ENCODE measurements around the gene SPATA33. TPM values are rescaled to one million over a fixed set of nuclear protein-coding genes. Genes with fewer than 3 reads are reported as not detected.

Gene SPATA33
- total RNA-seq, 5 donors from 2014 or later (not counting 1 experiment from before 2014, with no cell fraction given), result 5.0 to 11.1 (median 8.1) TPM

GRCh38 chr16:89637379-89637778 is 20.3 kb upstream of the SPATA33 start:
- Mint-ChIP-seq H3K36me3 (no peaks in the 10 kb centered on the region), H3K9me3 (no peaks in the 10 kb centered on the region), H3K4me3 (no peak overlapping the region), H3K4me1 (peaks cover 9 to 12% (median 10%) of the 10 kb centered on the region in 3 donors), H3K27me3 (no peaks in the 10 kb centered on the region), H3K27ac (no peak overlapping the region)
- WGBS (ENCODE audit: insufficient coverage), result 72% methylated on average over 8 of the region's 10 CpGs
- ChIA-PET CTCF (no interaction called here), POLR2A (no interaction called here)
- no peaks in the 10 kb centered on the region for H3K9me3 ChIP-seq
- ATAC-seq (replicated peaks in 1 of 4), result no peak
- H3K4me1 ChIP-seq (ENCODE audit: control insufficient read depth in 1 of 2, extremely low read depth in 1 of 2, insufficient read depth in 2 of 2, low read length in 2 of 2), result peaks cover 0 to 17% of the 10 kb centered on the region in 2 experiments
- H3K36me3 ChIP-seq (ENCODE audit: control insufficient read depth in 2 of 2, extremely low read depth in 1 of 2, insufficient read depth in 1 of 2, low read length in 1 of 2), result no peaks in the 10 kb centered on the region
- H3K27ac ChIP-seq (ENCODE audit: low read length), result no peak overlapping the region
- DNase-seq, result no peak
- no peak overlapping the region for H3K4me3 ChIP-seq (ENCODE audit: control insufficient read depth in 1 of 2, extremely low read depth in 1 of 2, low read length in 1 of 2)
- H3K27me3 ChIP-seq (replicated peaks in 1 of 2; ENCODE audit: control insufficient read depth in 2 of 2, extremely low read depth in 1 of 2, insufficient read depth in 2 of 2, low read length in 1 of 2), result peaks cover 0 to 30% of the 10 kb centered on the region in 2 experiments

DNA sequence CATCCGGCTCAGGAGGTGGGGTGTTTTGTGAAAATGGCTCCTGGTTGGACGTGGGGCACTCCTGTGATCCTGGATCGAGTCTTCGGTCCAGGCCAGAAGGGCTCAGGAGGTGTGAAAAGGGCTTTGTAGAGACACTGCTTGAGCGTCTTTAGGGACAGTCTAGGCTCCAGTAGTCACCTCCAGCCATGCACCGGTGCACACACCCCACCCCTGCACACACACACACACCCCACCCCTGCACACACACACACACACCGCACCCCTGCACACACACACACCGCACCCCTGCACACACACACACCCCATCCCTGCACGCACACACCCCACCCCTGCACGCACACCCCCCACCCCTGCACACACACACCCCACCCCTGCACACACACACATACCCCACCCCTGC is 19.2 kb upstream of the SPATA33 start:
- Histone ChIP-seq H3K36me3 (ENCODE audit: control insufficient read depth in 2 of 2, extremely low read depth in 1 of 2, insufficient read depth in 1 of 2, low read length in 1 of 2) (no peaks in the 10 kb centered on the region), H3K4me1 (ENCODE audit: control insufficient read depth in 1 of 2, extremely low read depth in 1 of 2, insufficient read depth in 2 of 2, low read length in 2 of 2) (peaks cover 0 to 17% of the 10 kb centered on the region in 2 experiments), H3K4me3 (ENCODE audit: control insufficient read depth in 1 of 2, extremely low read depth in 1 of 2, low read length in 1 of 2) (no peak overlapping the region), H3K9me3 (no peaks in the 10 kb centered on the region), H3K27ac (ENCODE audit: low read length) (no peak overlapping the region), H3K27me3 (replicated peaks in 1 of 2; ENCODE audit: control insufficient read depth in 2 of 2, extremely low read depth in 1 of 2, insufficient read depth in 2 of 2, low read length in 1 of 2) (peaks cover 0 to 27% of the 10 kb centered on the region in 2 experiments)
- no CpG with 5 or more reads among the region's 10 CpGs for WGBS (ENCODE audit: insufficient coverage)
- H3K27ac Mint-ChIP-seq, result no peak overlapping the region
- no peaks in the 10 kb centered on the region for H3K9me3 Mint-ChIP-seq
- CTCF ChIA-PET, result no interaction called here
- ATAC-seq (replicated peaks in 1 of 4) (no peak), DNase-seq (no peak)
- no peak overlapping the region for H3K4me3 Mint-ChIP-seq
- peaks cover 9 to 12% (median 10%) of the 10 kb centered on the region in 3 donors for H3K4me1 Mint-ChIP-seq
- H3K27me3 Mint-ChIP-seq, result no peaks in the 10 kb centered on the region
- H3K36me3 Mint-ChIP-seq, result no peaks in the 10 kb centered on the region
- POLR2A ChIA-PET, result no interaction called here

DNA sequence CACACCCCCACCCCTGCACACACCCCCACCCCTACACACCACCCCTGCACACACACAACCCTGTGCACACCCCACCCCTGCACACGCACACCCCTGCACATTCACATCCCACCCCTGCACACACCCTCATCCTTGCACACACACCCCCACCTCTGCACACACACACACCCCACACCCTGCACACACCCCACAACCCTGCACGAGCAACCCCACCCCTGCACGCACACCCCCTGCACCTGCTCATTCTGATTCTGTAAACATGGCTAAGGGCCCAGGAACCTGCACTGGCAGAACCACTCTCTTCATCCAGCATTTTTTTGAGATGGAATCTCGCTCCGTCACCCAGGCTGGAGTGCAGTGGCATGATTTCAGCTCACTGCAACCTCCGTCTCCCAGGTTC is 18.3 kb upstream of the SPATA33 start:
- peaks cover 0 to 17% of the 10 kb centered on the region in 2 experiments for H3K4me1 ChIP-seq (ENCODE audit: control insufficient read depth in 1 of 2, extremely low read depth in 1 of 2, insufficient read depth in 2 of 2, low read length in 2 of 2)
- H3K36me3 ChIP-seq (ENCODE audit: control insufficient read depth in 2 of 2, extremely low read depth in 1 of 2, insufficient read depth in 1 of 2, low read length in 1 of 2), result peaks cover 0 to 1% of the 10 kb centered on the region in 2 donors
- Mint-ChIP-seq H3K4me3 (no peak overlapping the region), H3K27ac (no peak overlapping the region), H3K27me3 (no peaks in the 10 kb centered on the region), H3K36me3 (no peaks in the 10 kb centered on the region), H3K9me3 (no peaks in the 10 kb centered on the region), H3K4me1 (peaks cover 9 to 12% (median 10%) of the 10 kb centered on the region in 3 donors)
- no peaks in the 10 kb centered on the region for H3K9me3 ChIP-seq
- no peak overlapping the region for H3K4me3 ChIP-seq (ENCODE audit: control insufficient read depth in 1 of 2, extremely low read depth in 1 of 2, low read length in 1 of 2)
- no peak for ATAC-seq (replicated peaks in 1 of 4)
- ChIA-PET POLR2A (no interaction called here), CTCF (no interaction called here)
- H3K27ac ChIP-seq (ENCODE audit: low read length), result no peak overlapping the region
- H3K27me3 ChIP-seq (replicated peaks in 1 of 2; ENCODE audit: control insufficient read depth in 2 of 2, extremely low read depth in 1 of 2, insufficient read depth in 2 of 2, low read length in 1 of 2), result peaks cover 0 to 27% of the 10 kb centered on the region in 2 experiments
- no peak for DNase-seq
- WGBS (ENCODE audit: insufficient coverage), result 97% methylated on average over 5 of the region's 6 CpGs

DNA sequence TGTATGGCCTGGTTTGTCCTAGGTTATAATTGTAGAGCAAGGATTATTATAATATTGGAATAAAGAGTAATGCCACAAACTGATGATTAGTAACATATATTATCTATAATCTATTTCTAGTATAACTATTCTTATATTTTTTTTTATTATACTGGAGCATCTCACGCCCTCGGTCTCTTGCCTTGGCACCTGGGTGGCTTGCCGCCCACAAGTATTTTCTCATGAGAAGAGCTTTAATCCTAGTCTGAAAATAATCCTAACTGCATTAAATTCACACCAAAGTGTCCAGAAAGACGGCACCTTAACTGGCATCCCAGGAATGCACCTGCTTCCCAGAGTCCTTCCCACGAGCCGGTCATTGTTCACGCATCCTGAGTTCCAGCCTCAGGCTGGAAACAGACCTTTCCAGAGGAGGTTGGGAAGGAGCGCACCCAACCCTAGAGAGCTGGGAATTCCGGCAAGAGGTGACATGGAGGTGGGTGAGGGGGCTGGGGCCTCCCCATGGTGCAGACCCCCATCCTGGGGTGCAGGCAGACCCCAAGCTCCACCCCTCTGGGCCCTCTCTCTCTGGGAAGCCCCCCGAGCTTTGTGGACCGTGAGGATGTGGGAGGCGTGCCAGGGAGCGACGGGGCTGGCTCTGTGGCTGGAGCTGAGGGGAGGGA is 16.0 kb upstream of the SPATA33 start:
- POLR2A ChIA-PET, result no interaction called here
- no peak for ATAC-seq (replicated peaks in 1 of 4)
- DNase-seq, result no peak
- Histone ChIP-seq H3K27me3 (replicated peaks in 1 of 2; ENCODE audit: control insufficient read depth in 2 of 2, extremely low read depth in 1 of 2, insufficient read depth in 2 of 2, low read length in 1 of 2) (peaks cover 0 to 22% of the 10 kb centered on the region in 2 experiments), H3K4me3 (ENCODE audit: control insufficient read depth in 1 of 2, extremely low read depth in 1 of 2, low read length in 1 of 2) (no peak overlapping the region), H3K9me3 (no peaks in the 10 kb centered on the region), H3K36me3 (ENCODE audit: control insufficient read depth in 2 of 2, extremely low read depth in 1 of 2, insufficient read depth in 1 of 2, low read length in 1 of 2) (peaks cover 5 to 22% of the 10 kb centered on the region in 2 donors), H3K27ac (ENCODE audit: low read length) (no peak overlapping the region), H3K4me1 (ENCODE audit: control insufficient read depth in 1 of 2, extremely low read depth in 1 of 2, insufficient read depth in 2 of 2, low read length in 2 of 2) (peaks cover 0 to 17% of the 10 kb centered on the region in 2 experiments)
- Mint-ChIP-seq H3K27ac (no peak overlapping the region), H3K9me3 (no peaks in the 10 kb centered on the region), H3K36me3 (peaks cover 14% of the 10 kb centered on the region), H3K4me3 (peak overlapping the region in 1 of 3 donors; percentile 65), H3K27me3 (no peaks in the 10 kb centered on the region), H3K4me1 (peaks cover 9 to 12% (median 10%) of the 10 kb centered on the region in 3 donors)
- WGBS (ENCODE audit: insufficient coverage), result 62% methylated on average over 5 of the region's 14 CpGs
- CTCF ChIA-PET, result interaction anchor here in 1 of 2 donors (0.6 to 0.8 kb wide), 2 partner anchors 12 to 449 kb away, joined by 3 to 7 read pairs; no protein-coding TSS in a partner anchor

- H3K36me3 Mint-ChIP-seq, result peaks cover 17% of the 10 kb centered on the region
- ChIA-PET CTCF (interaction anchor here in 1 of 2 donors (0.5 kb wide), 1 partner anchor 49 kb away, joined by 4 read pairs; no protein-coding TSS in a partner anchor), POLR2A (no interaction called here)
- peaks cover 9 to 12% (median 10%) of the 10 kb centered on the region in 3 donors for H3K4me1 Mint-ChIP-seq
- H3K27me3 Mint-ChIP-seq, result no peaks in the 10 kb centered on the region
- ATAC-seq (replicated peaks in 1 of 4), result no peak
- DNase-seq, result no peak
- no peak overlapping the region for H3K4me3 Mint-ChIP-seq
- H3K4me3 ChIP-seq (ENCODE audit: control insufficient read depth in 1 of 2, extremely low read depth in 1 of 2, low read length in 1 of 2), result no peak overlapping the region
- H3K36me3 ChIP-seq (ENCODE audit: control insufficient read depth in 2 of 2, extremely low read depth in 1 of 2, insufficient read depth in 1 of 2, low read length in 1 of 2), result peaks cover 10 to 29% of the 10 kb centered on the region in 2 donors
- H3K4me1 ChIP-seq (ENCODE audit: control insufficient read depth in 1 of 2, extremely low read depth in 1 of 2, insufficient read depth in 2 of 2, low read length in 2 of 2), result peaks cover 0 to 17% of the 10 kb centered on the region in 2 experiments
- H3K27me3 ChIP-seq (replicated peaks in 1 of 2; ENCODE audit: control insufficient read depth in 2 of 2, extremely low read depth in 1 of 2, insufficient read depth in 2 of 2, low read length in 1 of 2), result peaks cover 0 to 12% of the 10 kb centered on the region in 2 experiments
- no peaks in the 10 kb centered on the region for H3K9me3 ChIP-seq
- no peak overlapping the region for H3K27ac Mint-ChIP-seq
- H3K27ac ChIP-seq (ENCODE audit: low read length), result no peak overlapping the region
- WGBS (ENCODE audit: insufficient coverage), result 85% methylated on average over 7 of the region's 13 CpGs
- H3K9me3 Mint-ChIP-seq, result no peaks in the 10 kb centered on the region
These were observed 15.1 kb upstream of the SPATA33 start for GRCh38 chr16:89642574-89642973.

- Mint-ChIP-seq H3K4me3 (no peak overlapping the region), H3K27ac (no peak overlapping the region), H3K9me3 (no peaks in the 10 kb centered on the region), H3K36me3 (peaks cover 23% of the 10 kb centered on the region), H3K4me1 (peaks cover 9 to 12% (median 10%) of the 10 kb centered on the region in 3 donors), H3K27me3 (no peaks in the 10 kb centered on the region)
- Histone ChIP-seq H3K4me3 (ENCODE audit: control insufficient read depth in 1 of 2, extremely low read depth in 1 of 2, low read length in 1 of 2) (no peak overlapping the region), H3K9me3 (no peaks in the 10 kb centered on the region), H3K36me3 (ENCODE audit: control insufficient read depth in 2 of 2, extremely low read depth in 1 of 2, insufficient read depth in 1 of 2, low read length in 1 of 2) (peaks cover 10 to 31% of the 10 kb centered on the region in 2 donors), H3K27me3 (replicated peaks in 1 of 2; ENCODE audit: control insufficient read depth in 2 of 2, extremely low read depth in 1 of 2, insufficient read depth in 2 of 2, low read length in 1 of 2) (peaks cover 0 to 5% of the 10 kb centered on the region in 2 experiments), H3K4me1 (ENCODE audit: control insufficient read depth in 1 of 2, extremely low read depth in 1 of 2, insufficient read depth in 2 of 2, low read length in 2 of 2) (peaks cover 0 to 17% of the 10 kb centered on the region in 2 experiments), H3K27ac (ENCODE audit: low read length) (no peak overlapping the region)
- 87% methylated on average over 12 of the region's 14 CpGs for WGBS (ENCODE audit: insufficient coverage)
- CTCF ChIA-PET, result no interaction called here
- ATAC-seq (replicated peaks in 1 of 4) (no peak), DNase-seq (no peak)
- POLR2A ChIA-PET, result no interaction called here
These were observed 13.8 kb upstream of the SPATA33 start for GRCh38 chr16:89643769-89644300.

All from T-cell (primary cell).